Heart right ventricle (tissue), 16 donors: ENCODE results near the gene ROCK1. TPM values are rescaled to one million over a fixed set of nuclear protein-coding genes. Genes with fewer than 3 reads are reported as not detected.

Experiments
- ATAC-seq, 8 donors: fragments of 200-7000 bp; cut with Tn5 transposase; one replicate each; pipeline ENCODE4 v1.9.1; 2020; ENCODE audit warnings: mild to moderate bottlenecking in 8 of 8, moderate library complexity in 8 of 8, moderate number of reproducible peaks in 1 of 8
- DNase-seq, 2 donors: peaks; one replicate each; pipeline ENCODE4 v3.0.0-alpha.2; 2020
- H3K27ac ChIP-seq, 10 donors: fragments of 200-600 bp; sonication (generic) in 2 of 10; one replicate each; pipeline versions ENCODE4 v1.5.0 to v1.8.0; 2020 to 2022; ENCODE audit warnings: mild to moderate bottlenecking in 3 of 10
- H3K27me3 ChIP-seq, 7 donors: fragments of 200-600 bp; one replicate each; pipeline ENCODE4 v1.8.0; 2021 to 2022; ENCODE audit warnings: mild to moderate bottlenecking in 2 of 7
- H3K36me3 ChIP-seq, 9 donors: fragments of 200-600 bp; sonication (generic) in 1 of 9; one replicate each; pipeline versions ENCODE4 v1.5.0 to v1.8.0; 2020 to 2022; ENCODE audit warnings: mild to moderate bottlenecking in 2 of 9
- H3K4me1 ChIP-seq, 9 donors: fragments of 200-600 bp; sonication (generic) in 1 of 9; one replicate each; pipeline versions ENCODE4 v1.5.0 to v1.8.0; 2020 to 2022; ENCODE audit warnings: mild to moderate bottlenecking in 4 of 9
- H3K4me3 ChIP-seq, 10 donors: fragments of 200-600 bp; sonication (generic) in 2 of 10; one replicate each; pipeline versions ENCODE4 v1.5.0 to v1.8.0; 2020 to 2022; ENCODE audit warnings: mild to moderate bottlenecking in 7 of 10, moderate library complexity in 2 of 10
- H3K9me3 ChIP-seq, 11 donors: fragments of 200-600 bp in 10 of 11; sonication (generic) in 2 of 11; one replicate each; pipeline versions ENCODE4 v1.5.0 to v1.8.0; 2013 to 2022; ENCODE audit warnings: mild to moderate bottlenecking in 2 of 11, control low read depth in 1 of 11, moderate library complexity in 1 of 11
- WGBS, 2 donors: extraction: QIAGEN DNeasy Blood & Tissue Kit; methylation state at CpG; one replicate each; pipeline ENCODE4 v1.1.7; 2013; ENCODE audit warnings: inconsistent platforms in 1 of 2; 5-methylcytosine and 5-hydroxymethylcytosine counted together
- intact Hi-C, 10 donors: fragments of 100-400 bp; cut with DNase I; formaldehyde crosslinking; loops; one replicate each; pipeline versions ENCODE4 v1.11.1 to v1.14.2; 2022
- polyA plus RNA-seq, 2 donors: library from polyadenylated mRNA; stranded (reverse); fragments of 200-250 nt; gene quantifications; one replicate each; pipeline ENCODE4 v1.2.3, GENCODE V29; 2013
- total RNA-seq, 10 donors: library from RNA; stranded (reverse); fragmentation: NEBNext Ultra II Directional in 3 of 10; extraction: Animal tissue kit (Norgen Biotek cat#: 25700) in 3 of 10; gene quantifications; one replicate each; pipeline versions ENCODE4 v1.2.1 to v1.2.4, GENCODE V29; 2021 to 2023
- TF ChIP-seq, protein P1 (sequence below), 9 donors: fragments of 200-600 bp; sonication (generic) in 2 of 9; IDR thresholded peaks; one replicate each; pipeline versions ENCODE4 v1.5.0 to v1.8.0; 2021 to 2022; ENCODE audit warnings: antibody characterized with exemption in 9 of 9, mild to moderate bottlenecking in 5 of 9, moderate library complexity in 1 of 9
- donor health status: Arrhythmogenic right ventricular cardiomyopathy.
- donor health status: ischemic (EF 13 %, LVEDD 7.1; RV severe dilation, severe dysfunction).
- donor health status: healthy with polysubstance abuse.
- donor health status: DM: no; HTN: yes; CAD: no.
- donor health status: DM: no; HTN: no; CAD: no.
- donor health status: ischemic (EF 25% LVEDD 6.9; RV normal size, moderate dysfunction).
- donor health status: ischemic (EF 25% LVEDD 5.7; RV mildly dilated, moderate dysfunction).
- donor health status: healthy.
- donor health status: DM: yes; HTN: yes; CAD: no.
- donor health status: Ischemic cardiomyopathy.
- donor health status: ischemic (EF 35%, LVEDD 5.7; RV mildly dilated, moderate dysfunction).
- donor health status: nonischemic (EF 11% LVEDD 7.7; RV severe dilation, severe dysfunction).
- donor health status: DM: yes; HTN: yes; CAD: no.
- donor health status: PGD.
- donor health status: ischemic (EF 29% LVEDD 5.4; RV normal size, mild dysfunction).
- donor health status: nonischemic (EF 23%, LVEDD 6.1; RV moderate dilation, normal function).

Gene ROCK1
- total and polyA plus RNA-seq, 12 donors, result 12.5 to 44.1 (median 35.1) TPM

DNA sequence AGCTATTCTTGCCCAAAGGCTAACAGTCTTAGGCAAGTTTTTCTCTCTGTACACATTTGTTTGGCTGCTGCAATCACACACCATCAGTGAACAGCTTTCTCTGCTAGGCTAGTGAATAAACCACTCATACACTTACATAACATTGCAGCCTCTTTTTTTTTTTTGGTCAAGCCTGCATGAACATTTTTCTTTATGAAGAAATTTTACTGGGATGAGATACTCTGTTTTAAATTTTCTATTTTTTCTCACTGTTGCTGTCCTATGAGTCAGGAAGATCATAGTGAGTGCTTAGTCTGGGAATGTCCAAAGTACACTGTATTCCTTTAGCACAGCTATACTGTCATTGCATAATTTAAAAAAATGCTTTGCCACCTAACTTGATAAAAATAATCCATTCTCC is 58.5 kb downstream of the ROCK1 start:
- no peaks in the 10 kb centered on the region for H3K27me3 ChIP-seq
- intact Hi-C loops, result loop anchor here in 5 of 10 donors (5.0 to 10.0 kb wide), 3 partner anchors 34 to 52 kb away; no protein-coding TSS in a partner anchor
- ATAC-seq, result peak in 7 of 8 donors; percentile 28 to 90 (median 48)
- no peak for DNase-seq
- TF ChIP-seq, protein P1, sequence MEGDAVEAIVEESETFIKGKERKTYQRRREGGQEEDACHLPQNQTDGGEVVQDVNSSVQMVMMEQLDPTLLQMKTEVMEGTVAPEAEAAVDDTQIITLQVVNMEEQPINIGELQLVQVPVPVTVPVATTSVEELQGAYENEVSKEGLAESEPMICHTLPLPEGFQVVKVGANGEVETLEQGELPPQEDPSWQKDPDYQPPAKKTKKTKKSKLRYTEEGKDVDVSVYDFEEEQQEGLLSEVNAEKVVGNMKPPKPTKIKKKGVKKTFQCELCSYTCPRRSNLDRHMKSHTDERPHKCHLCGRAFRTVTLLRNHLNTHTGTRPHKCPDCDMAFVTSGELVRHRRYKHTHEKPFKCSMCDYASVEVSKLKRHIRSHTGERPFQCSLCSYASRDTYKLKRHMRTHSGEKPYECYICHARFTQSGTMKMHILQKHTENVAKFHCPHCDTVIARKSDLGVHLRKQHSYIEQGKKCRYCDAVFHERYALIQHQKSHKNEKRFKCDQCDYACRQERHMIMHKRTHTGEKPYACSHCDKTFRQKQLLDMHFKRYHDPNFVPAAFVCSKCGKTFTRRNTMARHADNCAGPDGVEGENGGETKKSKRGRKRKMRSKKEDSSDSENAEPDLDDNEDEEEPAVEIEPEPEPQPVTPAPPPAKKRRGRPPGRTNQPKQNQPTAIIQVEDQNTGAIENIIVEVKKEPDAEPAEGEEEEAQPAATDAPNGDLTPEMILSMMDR (IDR thresholded peaks at IDR 0.05), result no peak
- peaks cover 0 to 10% (median 0%) of the 10 kb centered on the region in 9 donors for H3K36me3 ChIP-seq
- H3K27ac ChIP-seq, result no peak overlapping the region
- H3K4me1 ChIP-seq, result peaks cover 0 to 68% (median 51%) of the 10 kb centered on the region in 9 donors
- no peaks in the 10 kb centered on the region for H3K9me3 ChIP-seq
- no peak overlapping the region for H3K4me3 ChIP-seq

DNA sequence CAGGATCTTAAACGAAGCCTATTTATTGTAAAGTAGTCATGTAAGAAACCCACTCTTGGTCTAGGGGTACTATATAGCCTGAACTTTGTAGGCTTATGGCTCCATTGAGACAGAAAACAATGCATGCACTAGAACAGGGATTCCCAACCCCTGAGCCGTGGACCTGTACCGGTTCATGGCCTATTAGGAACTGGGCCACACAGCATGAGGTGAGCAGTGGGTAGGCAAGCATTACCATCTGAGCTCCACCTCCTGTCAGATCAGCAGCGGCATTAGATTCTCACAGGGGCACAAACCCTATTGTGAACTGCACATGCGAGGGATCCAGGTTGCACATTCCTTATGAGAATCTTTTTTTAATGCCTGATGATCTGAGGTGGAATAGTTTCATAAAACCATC is 59.2 kb downstream of the ROCK1 start:
- TF ChIP-seq, protein P1 (IDR thresholded peaks at IDR 0.05), result no peak
- H3K27ac ChIP-seq, result no peak overlapping the region

DNA sequence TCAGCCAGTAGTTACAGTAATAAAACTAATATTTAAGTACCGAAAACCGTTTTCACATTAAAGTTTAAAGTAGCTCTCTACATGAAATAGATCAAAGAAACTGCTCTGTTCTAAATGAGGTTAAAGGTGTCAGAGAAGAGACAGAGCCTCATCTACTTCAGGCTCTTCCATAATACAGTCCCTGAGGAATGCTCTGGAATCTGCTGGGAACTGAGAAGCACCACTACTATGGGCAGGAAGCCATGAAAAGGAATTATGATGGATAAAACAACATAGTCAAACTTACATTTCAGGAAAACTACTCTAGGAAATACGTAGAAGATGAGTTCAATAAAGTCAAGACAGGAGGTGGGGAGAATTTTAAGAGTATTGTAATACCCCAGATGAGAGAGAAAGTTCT is 60.0 kb downstream of the ROCK1 start:
- 71 to 80% methylated on average over 3 of the region's 3 CpGs for WGBS, 2 donors
- no peaks in the 10 kb centered on the region for H3K27me3 ChIP-seq
- TF ChIP-seq, protein P1 (IDR thresholded peaks at IDR 0.05), result no peak
- H3K9me3 ChIP-seq, result no peaks in the 10 kb centered on the region
- no peak overlapping the region for H3K4me3 ChIP-seq
- H3K36me3 ChIP-seq, result peaks cover 0 to 25% (median 0%) of the 10 kb centered on the region in 9 donors
- intact Hi-C loops, result loop anchor here in 5 of 10 donors (5.0 to 10.0 kb wide), 3 partner anchors 36 to 53 kb away; no protein-coding TSS in a partner anchor
- H3K27ac ChIP-seq, result peak overlapping the region in 2 of 10 donors; percentile 4 to 23
- H3K4me1 ChIP-seq, result peaks cover 0 to 68% (median 51%) of the 10 kb centered on the region in 9 donors
- ATAC-seq (peak in 5 of 8 donors; percentile 36 to 57 (median 41)), DNase-seq (no peak)

More for the DNA sequence above, 59.2 kb downstream of the ROCK1 start:
- Histone ChIP-seq H3K9me3 (no peaks in the 10 kb centered on the region), H3K4me1 (peaks cover 0 to 68% (median 51%) of the 10 kb centered on the region in 9 donors), H3K4me3 (no peak overlapping the region), H3K36me3 (peaks cover 0 to 17% (median 0%) of the 10 kb centered on the region in 9 donors), H3K27me3 (no peaks in the 10 kb centered on the region)
- 93 to 95% methylated on average over 5 of the region's 5 CpGs for WGBS, 2 donors
- DNase-seq, result no peak
- intact Hi-C loops, result loop anchor here in 5 of 10 donors (5.0 to 10.0 kb wide), 3 partner anchors 35 to 52 kb away; no protein-coding TSS in a partner anchor
- ATAC-seq, result no peak

GRCh38 chr18:21049306-21049705 is 62.3 kb downstream of the ROCK1 start:
- TF ChIP-seq, protein P1 (IDR thresholded peaks at IDR 0.05), result no peak
- DNase-seq (no peak), ATAC-seq (no peak)
- Histone ChIP-seq H3K27me3 (no peaks in the 10 kb centered on the region), H3K4me1 (peaks cover 0 to 65% (median 47%) of the 10 kb centered on the region in 9 donors), H3K4me3 (no peak overlapping the region), H3K36me3 (peaks cover 0 to 38% (median 7%) of the 10 kb centered on the region in 9 donors), H3K9me3 (no peaks in the 10 kb centered on the region), H3K27ac (peak overlapping the region in 1 of 10 donors; percentile 19)
- 33 to 48% methylated on average over 1 of the region's 1 CpG for WGBS, 2 donors
- intact Hi-C loops, result loop anchor here in 6 of 10 donors (5.0 to 10.0 kb wide), 5 partner anchors 55 to 1475 kb away; no protein-coding TSS in a partner anchor
